ENCODE results near the gene SHOC1.
"Not testable (repeated sequence)": the region's sequence is repeated elsewhere in the genome, so short reads cannot be mapped to it uniquely, and the experiment has no call there.

SHOC1 gene

DNA sequence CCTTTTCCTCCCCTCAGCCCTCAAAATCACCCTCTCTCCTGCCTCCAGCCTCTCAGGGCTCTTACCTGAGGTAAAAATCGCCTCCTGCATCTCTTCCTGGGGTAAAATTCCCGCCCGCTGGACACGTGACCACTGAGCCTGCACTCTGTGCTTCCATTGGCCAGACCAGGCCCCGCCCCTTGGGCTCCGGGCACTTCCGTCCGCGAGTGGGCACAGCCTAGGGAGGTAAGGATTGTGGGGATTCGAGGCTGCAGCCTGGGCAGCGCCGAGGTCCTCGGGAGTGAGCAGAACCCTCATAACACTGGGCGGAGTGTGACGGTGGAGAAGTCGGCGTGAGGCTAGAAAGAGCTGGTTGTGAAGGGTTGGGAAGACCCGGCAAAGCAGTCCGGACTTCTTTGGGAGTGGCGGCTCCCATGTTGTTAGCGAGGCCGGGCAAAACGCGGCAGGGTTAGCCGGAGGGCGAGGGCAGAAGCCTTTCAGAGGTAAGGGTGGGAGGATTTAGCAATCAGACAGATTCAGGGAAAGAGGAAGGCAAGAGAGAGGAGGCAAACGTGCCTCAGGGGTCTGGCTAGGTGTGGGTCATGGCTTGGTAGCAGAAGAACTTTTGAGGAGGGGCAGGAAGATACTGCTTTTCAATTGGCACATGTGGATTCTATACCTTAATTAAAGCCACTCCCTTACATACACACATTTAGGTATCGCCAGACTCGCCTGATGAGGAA lies at the start of gene SHOC1:
Gene SHOC1, minus strand, starts transcription at position 103 of the 722 bp plus-strand sequence. CDS start 3,519 bp downstream, outside the sequence.
- FAIRE-seq (no peak), DNase-seq (ENCODE audit: insufficient read length, low spot score) (no peak)

DNA sequence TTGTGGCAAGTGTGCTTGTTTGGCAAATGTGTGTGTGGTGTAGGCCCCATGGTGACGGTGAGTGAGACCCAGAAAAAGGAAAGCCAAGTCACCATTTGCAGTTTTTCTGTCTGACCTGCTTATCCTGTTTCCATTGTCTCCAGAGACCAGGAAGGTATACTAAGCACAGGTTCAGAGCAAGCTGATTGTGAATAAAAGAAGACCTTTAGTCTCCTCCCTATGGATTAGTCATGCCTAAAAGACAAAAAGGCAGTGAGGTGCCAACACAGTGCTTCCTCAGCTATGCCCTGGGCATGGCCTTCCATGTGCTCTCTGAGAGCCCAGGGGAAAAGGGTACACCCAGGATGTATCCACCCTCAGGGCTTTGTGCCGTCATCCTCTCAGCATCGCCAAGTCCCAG lies 49.2 kb upstream of the SHOC1 start:
- FAIRE-seq (no peak), DNase-seq (ENCODE audit: insufficient read length, low spot score) (no peak)

DNA sequence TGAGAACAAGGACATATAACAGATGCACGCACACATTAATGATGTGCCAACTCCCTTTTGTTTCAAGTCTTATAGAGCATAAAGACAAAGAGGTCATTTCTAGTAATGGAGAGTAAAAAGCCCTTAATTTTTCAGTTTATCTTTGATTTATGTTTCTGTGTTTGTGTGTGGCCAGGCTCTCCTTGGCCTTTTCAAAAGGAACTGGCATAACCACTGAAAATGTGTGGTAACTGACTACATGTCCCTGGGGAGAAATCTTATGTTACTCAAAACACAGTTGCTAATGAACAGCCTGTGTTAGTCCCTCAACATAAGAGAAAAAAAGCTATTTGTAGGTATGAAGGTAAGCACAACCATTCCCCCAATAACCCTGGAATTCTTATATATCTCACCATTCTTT lies 47.6 kb upstream of the SHOC1 start:
- no peak for FAIRE-seq
- no peak for DNase-seq (ENCODE audit: insufficient read length, low spot score)

DNA sequence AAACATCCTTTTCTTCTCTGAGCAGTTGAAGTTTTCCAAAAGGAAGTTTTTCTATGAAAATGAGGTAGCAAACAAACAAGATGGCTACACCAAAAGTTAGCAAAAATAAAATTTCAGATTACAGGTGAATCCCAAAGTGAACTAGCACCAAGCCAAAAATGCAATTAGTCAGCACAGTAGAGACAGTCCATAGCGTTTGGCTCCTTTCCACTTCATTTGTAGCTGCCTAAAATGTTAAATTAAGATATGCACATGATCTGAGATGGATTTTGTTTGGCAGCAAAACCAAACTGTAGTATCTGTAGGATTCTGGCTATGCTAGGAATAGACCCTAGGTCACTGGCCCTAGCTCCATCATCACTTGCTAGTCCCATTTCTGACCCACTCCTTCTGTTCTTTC lies 45.7 kb upstream of the SHOC1 start:
- no peak for FAIRE-seq
- no peak for DNase-seq (ENCODE audit: insufficient read length, low spot score)

DNA sequence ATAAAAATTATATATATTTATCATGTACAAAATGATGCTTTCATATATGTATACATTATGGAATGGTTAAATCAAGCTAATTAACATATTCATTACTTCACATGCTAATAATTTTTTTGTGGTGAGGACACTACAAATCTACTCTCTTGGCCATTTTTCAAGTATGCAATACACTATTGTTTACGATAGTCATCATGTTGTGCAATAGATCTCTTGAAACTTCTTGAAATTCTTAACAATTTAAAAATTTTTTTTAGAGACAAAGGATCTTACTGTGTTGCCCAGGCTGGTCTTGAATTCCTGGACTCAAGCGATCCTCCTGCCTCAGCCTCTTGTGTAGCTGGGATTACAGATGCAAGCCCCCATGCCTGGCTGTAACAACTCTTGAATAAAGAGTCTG lies 45.2 kb upstream of the SHOC1 start:
- no peak for FAIRE-seq
- DNase-seq (ENCODE audit: insufficient read length, low spot score): no peak

DNA sequence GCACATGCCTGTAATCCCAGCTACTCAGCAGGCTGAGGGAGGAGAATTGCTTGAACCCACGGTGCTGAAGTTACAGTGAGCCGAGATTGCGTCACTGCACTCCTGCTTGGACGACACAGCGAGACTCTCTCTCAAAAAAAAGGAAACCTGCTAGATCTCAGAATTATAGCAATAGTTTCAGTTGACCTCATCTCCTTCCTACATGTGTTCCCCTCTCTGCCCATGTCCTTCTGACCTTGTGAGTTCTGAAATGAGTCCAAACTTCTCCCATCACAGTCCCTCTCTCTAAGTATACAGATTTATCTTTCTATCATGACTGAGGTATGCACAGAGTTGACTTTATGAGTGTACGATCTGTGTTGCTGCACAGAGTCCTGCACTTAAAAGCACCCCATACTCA lies 44.6 kb upstream of the SHOC1 start:
- FAIRE-seq (no peak), DNase-seq (ENCODE audit: insufficient read length, low spot score) (no peak)

DNA sequence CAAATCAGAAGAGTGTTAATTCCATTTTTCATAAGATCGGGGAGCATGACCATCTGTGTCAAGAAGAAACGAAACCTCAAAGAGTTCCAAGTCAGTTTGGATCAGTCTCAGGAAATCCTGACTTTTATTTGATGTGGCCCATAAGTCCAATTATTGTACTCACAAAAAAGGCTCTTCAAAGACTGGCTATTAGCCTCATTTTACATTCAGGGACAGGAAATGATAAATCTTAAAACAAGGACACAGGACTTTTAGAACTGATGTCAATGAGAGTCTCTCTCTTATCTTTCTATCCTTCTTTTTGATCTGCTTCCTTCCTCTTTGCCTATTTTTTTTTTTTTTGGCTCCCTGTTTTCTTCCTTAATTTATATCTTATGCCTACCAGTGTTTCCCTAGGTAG lies 43.7 kb upstream of the SHOC1 start:
- DNase-seq (ENCODE audit: insufficient read length, low spot score) (no peak), FAIRE-seq (no peak)

DNA sequence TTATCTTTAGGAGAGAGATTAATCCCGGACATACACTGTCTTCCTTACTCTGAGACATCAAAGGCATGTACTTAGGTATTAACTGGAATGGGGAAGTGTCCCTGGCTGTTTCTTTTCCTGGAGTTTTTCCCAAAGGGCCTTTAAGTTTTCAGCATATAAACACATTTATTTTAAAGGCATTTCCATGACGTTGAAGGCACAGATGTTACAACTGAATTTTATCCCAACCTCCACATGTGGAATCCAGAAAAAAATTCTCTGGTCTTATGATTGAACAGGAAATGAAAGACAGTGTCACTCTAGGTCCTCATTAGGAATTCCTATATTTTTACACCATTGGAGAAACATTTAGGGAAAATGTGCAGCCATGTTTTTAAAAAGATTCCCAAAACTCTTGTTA lies 41.6 kb upstream of the SHOC1 start:
- no peak for FAIRE-seq
- no peak for DNase-seq (ENCODE audit: insufficient read length, low spot score)

DNA sequence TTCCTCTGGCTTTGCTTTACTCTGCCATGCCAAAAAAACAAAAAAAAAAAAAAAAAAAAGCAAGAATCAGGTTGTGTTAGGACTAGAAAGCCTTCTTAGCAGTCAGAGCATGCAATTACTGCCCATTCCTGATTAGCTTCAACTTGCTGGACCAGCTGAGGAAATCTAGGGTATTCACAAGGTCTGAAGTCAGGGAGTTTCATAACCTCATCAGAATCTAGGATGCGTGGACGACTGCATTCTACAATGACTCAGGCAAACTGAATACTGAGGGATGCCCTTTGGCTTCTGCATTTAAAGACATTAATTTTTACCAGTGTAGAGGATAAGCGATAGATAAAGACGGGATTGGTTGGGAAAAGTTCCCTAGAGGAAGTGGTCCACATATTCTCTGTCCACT lies 39.2 kb upstream of the SHOC1 start:
- DNase-seq (ENCODE audit: insufficient read length, low spot score) (no peak), FAIRE-seq (no peak)

DNA sequence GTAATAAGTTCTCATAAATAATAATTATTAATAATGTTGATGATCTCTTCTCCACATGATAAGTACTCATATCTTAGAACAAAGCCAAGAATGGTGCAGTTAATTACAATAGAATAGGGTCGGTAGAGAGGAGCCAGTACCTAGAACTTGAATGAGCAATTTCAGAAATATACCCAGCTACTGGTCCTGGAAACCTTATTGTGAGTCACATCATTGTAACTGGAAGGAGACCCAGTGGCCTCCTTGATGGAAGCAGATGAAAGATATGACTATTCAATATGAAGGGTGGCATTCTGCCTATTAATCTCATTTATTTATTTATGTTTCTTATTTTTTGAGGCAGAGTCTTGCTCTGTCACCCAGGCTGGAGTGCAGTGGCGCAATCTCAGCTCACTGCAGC lies 37.7 kb upstream of the SHOC1 start:
- no peak for FAIRE-seq
- no peak for DNase-seq (ENCODE audit: insufficient read length, low spot score)

DNA sequence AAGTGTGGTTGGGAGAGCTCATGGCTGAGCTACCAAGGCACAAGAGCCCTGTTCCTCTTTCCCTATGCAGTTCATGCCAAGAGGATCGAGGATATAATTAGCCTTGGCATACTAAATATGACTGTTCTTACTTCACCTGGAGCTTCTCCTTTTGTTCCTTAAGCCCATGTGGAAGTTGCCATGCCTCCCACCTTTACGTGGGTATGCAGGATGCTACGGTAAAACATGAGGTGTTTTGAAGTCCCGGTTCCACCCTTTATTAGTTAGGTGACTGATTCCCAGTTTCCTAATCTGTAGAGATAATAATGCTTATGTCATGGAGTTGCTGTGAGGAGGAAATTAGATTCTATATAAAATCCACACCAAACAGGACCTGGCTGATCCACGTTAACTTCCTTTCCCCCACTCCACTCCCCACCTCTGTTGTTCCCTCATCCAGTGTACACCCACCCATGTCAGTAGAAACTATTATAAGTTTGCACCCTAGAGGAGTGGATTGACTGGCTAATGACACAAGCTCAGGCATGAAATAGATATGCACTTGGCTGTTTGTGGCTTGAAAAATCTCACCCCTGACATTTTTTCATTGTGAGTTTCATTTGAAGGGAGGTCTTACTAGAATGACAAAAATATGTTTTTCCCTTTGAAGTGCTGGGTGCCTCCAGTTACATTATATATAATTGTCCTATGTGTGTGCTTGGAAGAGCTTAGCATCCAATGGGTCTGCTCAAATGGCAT lies 36.8 kb upstream of the SHOC1 start:
- no peak for FAIRE-seq
- DNase-seq (ENCODE audit: insufficient read length, low spot score): no peak

DNA sequence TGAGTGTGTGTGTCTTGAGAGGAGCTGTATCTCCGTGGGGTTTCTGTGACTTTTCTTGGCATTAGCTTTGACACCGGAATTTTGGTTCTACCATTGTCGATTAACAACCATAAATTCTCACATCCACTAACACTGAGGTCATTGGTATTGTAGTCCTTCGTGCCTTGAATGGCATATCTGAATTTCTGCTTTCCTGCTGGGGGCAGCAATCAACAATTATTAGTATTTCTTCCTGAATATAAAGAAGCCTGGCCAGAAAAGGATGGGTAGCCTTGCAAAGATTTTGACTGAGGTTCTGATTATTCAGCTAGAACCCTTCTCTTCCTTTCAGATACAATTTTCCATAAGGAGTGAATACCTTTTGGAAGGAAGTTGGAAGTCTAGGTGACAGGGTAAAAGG lies 33.5 kb upstream of the SHOC1 start:
- FAIRE-seq (no peak), DNase-seq (ENCODE audit: insufficient read length, low spot score) (no peak)

DNA sequence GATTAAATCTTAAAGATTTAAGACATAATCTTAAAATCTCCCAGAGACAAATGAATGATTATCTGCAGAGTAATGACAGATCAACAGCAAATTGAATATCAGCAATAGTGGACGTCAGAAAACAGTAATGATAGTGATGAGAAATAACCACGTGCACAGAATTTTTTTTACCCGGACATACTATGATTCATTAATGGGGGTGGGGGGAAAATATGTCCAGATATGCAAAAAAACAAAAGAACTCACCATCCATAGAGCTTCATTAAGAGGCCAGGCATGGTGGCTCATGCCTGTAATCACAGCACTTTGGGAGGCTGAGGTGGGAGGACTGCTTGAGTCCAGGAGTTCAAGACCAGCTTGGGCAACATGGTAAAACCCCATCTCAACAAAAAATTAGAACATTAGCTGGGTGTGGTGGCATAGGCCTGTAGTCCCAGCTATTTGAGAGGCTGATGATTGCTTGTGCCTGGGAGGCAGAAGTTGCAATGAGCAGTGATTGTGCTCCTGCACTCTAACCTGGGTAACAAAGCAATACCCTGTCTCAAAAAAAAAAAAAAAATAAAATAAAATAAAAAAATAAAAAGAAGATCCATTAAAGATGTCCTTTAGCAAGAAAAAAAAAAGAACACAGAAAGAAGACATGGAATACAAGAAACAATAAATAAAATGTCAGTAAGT lies 30.9 kb upstream of the SHOC1 start:
- DNase-seq (ENCODE audit: insufficient read length, low spot score): no peak
- FAIRE-seq: no peak

DNA sequence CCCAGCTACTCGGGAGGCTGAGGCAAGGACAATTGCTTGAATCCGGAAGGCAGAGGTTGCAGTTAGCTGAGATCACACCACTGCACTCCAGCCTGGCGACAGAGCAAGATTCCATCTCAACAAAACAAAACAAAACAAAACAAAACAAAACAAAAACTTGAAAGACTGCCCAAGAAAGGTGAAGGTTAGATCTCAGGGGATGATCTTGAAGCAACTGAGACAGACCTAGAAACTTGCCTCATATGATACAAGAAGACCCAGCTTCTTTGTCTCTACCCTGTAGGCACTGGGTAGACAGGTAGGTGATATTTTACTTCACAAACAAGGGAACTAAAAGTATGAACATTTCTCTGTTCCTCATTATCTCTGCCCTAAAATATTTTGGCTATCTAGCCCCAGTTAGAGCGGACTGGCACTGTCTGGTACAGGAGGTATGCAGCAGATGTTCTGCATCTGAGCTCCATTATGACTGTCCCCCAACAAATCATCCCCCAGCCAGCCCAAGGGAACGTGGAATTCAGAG lies 26.3 kb upstream of the SHOC1 start:
- no peak for FAIRE-seq

DNA sequence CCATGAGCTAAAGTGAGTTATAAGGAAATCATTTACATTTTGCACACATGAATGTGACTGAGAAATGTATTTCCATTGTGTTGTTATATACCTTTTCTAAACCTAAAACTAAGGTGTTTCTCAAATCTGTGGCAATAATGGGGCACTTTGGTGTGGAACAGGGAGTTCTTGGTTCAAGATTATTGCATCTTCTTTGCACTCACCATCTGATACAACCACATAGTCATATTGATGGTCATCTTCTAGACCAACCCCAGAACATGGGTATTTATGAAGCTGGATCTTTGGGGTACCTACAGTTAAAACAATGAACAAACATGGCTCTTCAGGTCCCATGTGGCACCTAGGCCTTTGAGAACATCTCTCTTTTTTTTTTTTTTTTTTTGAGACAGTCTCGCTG lies 24.6 kb upstream of the SHOC1 start:
- FAIRE-seq (no peak), DNase-seq (ENCODE audit: insufficient read length, low spot score) (no peak)

More for the DNA sequence above, 26.3 kb upstream of the SHOC1 start:
- DNase-seq (ENCODE audit: insufficient read length, low spot score): no peak

DNA sequence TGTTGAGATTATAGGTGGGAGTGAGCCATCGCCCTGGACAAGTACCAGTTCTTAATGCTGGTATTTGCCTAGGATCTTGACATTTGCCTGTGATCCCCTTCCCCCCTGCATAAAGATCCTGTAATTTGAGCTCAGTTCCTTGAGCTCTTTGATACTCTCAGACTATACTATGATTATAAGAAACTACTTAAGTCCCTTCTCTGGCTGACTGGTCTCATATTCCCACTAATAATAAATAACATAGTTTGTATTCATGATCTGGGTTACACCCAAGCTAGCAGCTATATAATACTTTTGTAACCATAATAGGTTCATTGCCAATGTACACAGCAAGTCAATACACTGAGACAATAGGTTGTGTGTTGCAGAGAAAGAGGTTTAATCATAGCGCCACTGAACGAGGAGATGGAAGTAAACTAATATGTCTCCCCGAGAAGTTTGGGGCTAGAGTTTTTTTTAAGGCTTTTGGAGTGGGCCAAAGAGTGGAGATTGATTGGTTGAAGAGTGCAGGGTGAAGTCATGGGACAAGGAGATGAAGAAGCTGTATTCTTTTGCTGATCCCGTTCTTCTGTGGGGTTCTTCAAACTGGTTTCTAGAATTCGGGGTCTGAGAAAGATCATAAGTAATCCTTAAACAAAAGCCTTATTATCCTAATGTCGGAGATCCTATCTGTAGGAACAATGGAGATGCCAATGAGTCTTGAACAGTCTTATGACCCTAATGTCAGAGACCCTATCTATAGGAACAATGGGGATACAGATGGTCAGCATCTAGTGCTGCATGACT lies 20.7 kb upstream of the SHOC1 start:
- DNase-seq (ENCODE audit: insufficient read length, low spot score) (no peak), FAIRE-seq (no peak)

DNA sequence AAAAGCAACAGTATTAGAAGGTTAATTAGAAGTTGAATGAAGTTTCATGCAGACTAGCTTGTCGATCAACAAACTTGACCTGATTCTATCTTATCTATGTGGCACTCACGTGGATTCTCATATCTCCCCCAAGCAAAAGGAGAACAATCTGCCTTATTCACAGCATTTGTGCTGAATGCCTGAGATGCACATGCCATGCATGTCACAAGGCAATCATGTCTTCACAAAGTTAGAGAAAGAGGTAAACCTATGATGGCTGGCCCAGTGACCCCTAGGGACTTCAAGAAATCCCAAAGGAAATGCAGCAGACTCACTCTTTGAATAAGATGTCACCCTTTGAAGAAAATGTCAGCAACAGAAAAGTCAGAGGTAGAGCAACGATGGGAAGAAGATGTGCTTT lies 17.6 kb upstream of the SHOC1 start:
- no peak for FAIRE-seq

DNA sequence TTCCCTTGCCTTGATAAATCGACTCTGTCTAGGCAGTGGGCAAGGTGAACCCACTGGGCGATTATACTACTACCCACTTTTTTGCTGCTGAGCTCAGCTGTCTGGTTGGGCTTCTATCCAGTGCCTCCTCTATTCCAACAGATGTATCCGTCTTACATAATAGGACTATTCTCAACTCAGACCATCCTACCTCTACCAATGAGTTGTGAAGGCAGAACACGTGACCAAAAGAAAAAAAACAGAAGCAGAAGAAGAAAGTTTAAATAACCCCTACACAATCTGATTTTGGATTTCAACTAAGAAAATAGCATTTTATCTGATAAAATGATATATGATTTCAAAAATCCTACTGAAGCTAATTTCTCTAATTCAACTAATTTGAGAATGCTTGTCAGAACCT lies 16.2 kb upstream of the SHOC1 start:
- FAIRE-seq (no peak), DNase-seq (ENCODE audit: insufficient read length, low spot score) (no peak)

More for the DNA sequence above, 17.6 kb upstream of the SHOC1 start:
- no peak for DNase-seq (ENCODE audit: insufficient read length, low spot score)

DNA sequence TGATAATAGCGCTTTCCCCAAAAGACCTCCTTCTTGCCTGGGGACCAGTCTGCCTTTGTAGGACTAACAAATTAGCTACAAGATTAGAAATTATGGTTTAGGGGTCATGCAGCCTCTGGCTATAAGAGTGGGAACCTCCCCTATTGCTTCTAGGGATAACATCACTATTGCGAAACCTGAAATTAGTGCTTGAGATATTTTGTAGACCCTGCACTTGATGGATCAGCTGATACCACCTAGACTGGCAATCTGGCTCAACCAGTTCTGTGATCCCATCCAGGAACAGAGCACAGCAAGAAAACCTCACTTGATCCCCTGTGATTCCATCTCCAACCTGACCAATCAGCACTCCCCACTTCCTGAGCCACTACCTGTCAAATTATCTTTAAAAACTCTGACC lies 15.7 kb upstream of the SHOC1 start:
- FAIRE-seq; DNase-seq (ENCODE audit: insufficient read length, low spot score): not testable (repeated sequence)

DNA sequence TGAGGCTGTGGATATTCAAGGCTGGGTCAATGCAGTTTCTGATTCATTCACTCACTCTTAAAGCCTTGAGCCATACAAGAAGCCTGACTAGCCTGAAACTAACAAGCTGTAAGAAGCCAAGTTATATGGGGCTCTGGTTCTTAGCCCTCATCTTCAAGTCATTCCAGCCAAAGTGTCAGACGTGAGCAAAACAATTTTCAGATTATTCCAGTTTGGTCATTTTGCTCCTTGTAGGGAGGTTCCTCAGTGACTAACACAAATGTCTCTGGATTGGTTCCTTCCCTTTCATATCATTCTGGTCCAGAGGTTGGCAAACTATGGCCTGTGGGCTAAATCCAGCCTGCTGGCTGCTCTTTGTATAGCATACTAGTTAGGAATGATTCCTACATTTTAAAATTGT lies 12.5 kb upstream of the SHOC1 start:
- DNase-seq (ENCODE audit: insufficient read length, low spot score) (no peak), FAIRE-seq (no peak)

DNA sequence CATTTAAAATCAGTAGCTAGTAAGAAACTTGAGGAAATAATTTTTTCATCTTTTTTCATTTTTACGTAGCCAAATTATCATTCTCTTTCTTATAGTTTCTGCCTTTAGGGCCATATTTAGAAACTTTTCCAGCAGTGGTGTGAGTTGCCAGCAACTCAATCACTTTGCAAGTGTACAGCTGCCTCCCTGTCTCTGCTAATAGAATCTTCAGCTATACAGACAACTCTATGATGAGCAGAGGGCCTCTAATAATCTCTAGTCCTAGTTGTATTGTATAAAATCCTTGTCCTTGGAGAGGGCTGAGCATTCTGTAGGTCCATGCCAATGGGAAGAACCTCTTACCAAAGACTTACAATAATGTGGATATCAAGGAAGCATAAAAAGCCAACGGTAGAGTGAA lies 11.5 kb upstream of the SHOC1 start:
- DNase-seq (ENCODE audit: insufficient read length, low spot score) (no peak), FAIRE-seq (no peak)
